ENCODE measurements around the gene KCNQ1.

The KCNQ1 gene

GRCh38 chr11:2813141-2813908, 368.5 kb downstream of the KCNQ1 start:
- DNase-seq: peak; percentile 60

DNA sequence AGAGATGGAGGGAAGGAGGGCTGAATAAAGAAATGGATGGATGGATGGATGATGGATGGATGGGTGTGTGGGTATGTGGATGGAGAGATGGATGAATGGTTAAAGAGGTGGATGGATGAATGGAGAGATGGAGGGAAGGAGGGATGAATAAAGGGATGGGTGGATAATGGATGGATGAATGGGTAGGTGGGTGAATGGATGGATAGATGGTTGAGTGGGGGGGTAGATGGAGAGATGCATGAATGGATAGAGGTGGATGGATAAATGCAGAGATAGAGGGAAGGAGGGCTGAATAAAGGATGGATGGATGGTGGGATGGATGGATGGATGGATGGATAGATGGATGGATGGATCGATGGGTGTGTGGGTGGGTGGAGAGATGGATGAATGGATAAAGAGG, 369.2 kb downstream of the KCNQ1 start:
- no peak for DNase-seq

DNA sequence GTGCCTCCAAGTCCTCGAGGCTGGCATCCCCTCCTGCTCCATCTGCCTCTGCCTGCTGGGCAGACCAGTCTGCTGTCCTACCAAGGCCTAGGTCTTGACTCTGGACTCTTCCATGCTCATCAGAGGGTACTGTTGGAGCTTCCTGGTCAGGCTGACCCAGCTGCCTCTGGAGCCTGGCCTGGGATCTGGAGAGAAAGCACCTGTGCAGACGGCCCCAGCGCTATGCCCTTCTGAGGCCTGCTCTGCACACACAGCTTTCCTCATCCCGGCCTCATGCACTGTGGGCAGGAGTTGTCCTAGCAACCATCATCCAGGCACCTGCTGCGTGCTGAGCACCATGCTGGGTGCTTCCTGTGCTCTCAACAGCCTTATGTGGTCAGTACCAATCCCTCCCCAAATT, 369.9 kb downstream of the KCNQ1 start:
- DNase-seq: no peak

- DNase-seq: no peak
These were observed 371.1 kb downstream of the KCNQ1 start for GRCh38 chr11:2815762-2816496.

- no peak for DNase-seq
These were observed 371.7 kb downstream of the KCNQ1 start for GRCh38 chr11:2816523-2816922.

DNA sequence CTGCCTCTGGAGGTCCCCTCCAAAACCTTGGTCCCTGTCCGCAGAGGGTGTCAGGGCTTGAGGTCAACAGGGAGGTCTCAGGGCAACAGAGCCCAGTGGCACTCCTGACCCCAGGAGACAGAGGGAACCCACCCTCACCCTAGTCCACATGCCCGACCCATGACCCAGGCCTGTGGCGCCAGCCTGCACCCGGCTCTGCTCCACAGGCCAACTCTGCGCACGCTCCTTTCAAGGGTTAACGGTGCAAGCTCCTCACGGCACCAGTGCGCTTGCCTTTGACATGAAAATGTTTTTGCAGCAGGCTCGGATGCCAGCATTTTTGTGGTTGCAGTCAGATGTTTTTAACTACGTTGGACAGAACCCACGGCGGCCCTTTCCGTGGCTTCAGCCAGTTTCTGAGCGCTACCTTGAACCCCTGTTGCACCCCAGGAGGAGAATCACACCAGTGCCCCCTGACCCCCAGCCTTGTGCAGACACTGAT, 372.2 kb downstream of the KCNQ1 start:
- peak; percentile 73 for DNase-seq

DNA sequence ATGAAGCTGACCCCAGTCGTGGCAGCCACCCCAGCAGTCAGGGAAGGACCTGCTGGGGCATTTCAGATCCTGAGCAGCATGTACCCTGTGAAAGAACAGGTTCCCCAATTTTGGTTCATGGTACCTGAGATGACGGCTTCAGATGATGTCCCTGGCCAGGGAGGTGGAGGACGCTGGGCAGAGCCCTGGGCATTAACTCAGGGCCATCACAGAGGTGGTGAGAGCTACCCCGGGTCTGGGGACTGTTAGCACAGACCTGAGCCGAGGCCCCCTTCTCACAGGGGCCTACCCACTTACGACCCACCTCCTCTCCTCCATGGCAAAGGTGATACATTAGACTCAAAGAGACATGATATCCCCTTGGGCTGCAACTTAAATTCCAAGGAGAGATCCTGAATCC, 372.6 kb downstream of the KCNQ1 start:
- no peak for DNase-seq

GRCh38 chr11:2818021-2818420, 373.2 kb downstream of the KCNQ1 start:
- DNase-seq: no peak

- peak; percentile 71 for DNase-seq
These were observed 373.7 kb downstream of the KCNQ1 start for GRCh38 chr11:2818503-2818902.

DNA sequence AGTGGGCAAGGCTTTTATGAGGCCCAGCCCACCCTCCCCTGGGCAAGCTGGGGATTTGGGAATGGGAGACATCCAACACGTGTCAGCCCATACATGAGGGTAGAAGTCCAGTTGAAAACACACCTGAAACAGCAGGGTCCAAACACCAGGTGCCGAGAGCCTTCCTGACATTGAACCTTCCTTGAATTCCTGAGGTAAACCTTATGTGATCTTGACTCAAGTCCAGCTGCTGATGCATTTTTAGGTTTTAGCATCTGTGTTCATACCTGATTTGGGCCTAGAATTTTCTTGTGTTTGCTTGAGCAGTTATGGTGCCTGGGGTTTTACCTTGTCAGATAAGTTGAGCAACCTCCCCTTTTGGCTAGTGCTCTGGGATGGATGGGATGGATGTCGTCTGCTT, 374.5 kb downstream of the KCNQ1 start:
- no peak for DNase-seq

DNA sequence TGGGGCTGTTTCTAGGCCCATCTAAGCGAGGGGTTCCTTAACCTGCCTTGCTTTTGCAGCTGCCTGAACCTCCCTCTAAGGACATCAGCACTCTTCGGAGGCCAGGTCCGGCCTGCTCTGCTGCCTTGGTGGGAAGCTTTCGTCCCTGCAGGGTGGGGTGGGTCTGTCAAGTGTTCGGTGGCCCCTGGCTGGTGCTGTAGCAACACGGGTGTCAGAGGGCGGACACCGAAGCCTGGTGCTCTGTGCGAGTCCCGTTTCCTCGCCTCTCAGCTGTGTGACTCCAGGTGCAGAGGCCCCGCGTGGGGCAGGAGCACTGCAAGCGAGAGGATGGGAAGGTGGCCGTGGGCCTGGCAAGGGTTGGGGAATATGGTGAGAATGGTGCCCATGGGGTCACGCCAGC, 376.2 kb downstream of the KCNQ1 start:
- no peak for DNase-seq

- DNase-seq: no peak
These were observed 377.1 kb downstream of the KCNQ1 start for GRCh38 chr11:2821891-2822290.

- DNase-seq: no peak
These were observed 380.0 kb downstream of the KCNQ1 start for GRCh38 chr11:2824851-2825250.

GRCh38 chr11:2825261-2825888, 380.6 kb downstream of the KCNQ1 start:
- peak; percentile 75 for DNase-seq

DNA sequence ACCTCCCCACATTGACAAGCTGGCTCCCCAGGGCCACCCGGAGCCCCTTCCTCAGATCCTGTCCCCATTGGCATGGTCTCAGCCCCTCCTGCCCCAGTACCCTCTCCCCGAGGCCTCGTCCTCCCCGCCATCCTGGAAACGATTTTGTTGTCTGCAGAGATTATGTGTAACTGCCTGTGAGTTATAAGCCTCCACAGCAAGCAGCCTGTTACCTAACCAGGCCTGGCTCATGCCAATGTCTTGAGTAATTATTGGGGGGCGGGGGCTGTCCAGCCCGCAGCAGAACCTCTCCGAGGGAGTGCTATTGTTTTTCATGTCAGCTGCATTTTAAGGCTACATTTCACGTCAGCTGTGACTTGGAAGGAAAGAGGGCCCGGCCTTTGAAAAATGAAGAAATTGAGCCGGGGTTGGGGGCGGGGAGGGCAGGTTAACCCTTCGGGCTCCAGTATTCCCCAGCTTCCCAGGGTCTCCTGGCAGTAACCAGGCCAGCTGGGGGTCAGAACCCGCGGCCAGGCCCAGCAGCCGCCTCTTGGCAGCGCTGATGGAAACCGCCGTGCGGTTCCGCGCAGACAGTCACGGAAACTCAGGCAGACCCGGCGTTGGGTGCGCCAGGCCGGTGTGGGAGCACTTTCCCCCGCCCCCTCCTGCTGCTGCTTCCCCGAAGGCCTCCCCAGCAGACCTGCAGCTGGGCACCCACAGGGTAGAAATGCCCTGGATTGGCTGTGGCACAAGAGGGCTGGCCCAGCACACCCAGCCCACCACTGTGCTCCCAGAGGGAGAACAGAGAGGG, 381.3 kb downstream of the KCNQ1 start:
- DNase-seq: peak; percentile 90

DNA sequence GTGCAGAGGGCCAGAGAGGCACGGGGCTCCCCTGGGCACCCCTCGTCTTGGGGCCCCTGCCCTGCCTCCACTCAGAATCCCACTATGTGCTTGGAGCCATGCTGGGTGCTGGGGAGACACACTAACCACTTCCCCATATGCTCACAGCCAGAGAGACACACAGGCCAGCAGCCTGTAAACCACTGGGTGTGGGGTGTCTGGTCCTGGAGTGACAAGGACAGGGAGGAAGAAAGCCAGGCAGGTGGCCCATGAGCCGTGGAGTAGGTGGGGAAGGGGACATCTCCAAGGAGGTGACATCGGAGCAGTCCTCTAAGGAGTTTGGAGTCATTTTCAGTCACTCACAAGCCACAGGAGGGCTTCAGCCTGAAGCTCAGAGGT, 381.9 kb downstream of the KCNQ1 start:
- DNase-seq: no peak

- no peak for DNase-seq
These were observed 382.4 kb downstream of the KCNQ1 start for GRCh38 chr11:2827256-2827655.

DNA sequence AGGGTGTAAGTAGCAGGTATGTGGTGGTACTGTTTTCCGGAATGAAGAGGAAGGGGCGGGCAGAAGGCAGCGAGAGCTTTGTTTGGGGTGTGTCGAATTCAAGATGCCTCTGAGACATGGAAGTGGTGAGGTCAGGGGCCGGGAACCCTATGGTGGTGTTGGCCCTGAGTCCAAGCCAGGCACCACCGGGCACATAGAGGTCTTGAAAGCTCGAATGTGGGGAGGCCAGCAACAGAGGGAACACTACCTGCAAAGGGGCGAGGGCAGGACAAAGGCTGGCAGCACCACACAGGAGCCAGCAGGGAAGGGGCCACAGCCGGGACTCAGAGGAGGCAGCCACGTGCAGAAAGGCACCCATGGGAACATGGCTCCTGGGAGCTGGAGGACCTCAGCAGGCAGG, 383.0 kb downstream of the KCNQ1 start:
- no peak for DNase-seq

- no peak for DNase-seq
These were observed 383.9 kb downstream of the KCNQ1 start for GRCh38 chr11:2828585-2829330.

- DNase-seq: no peak
These were observed 385.4 kb downstream of the KCNQ1 start for GRCh38 chr11:2830030-2830812.

DNA sequence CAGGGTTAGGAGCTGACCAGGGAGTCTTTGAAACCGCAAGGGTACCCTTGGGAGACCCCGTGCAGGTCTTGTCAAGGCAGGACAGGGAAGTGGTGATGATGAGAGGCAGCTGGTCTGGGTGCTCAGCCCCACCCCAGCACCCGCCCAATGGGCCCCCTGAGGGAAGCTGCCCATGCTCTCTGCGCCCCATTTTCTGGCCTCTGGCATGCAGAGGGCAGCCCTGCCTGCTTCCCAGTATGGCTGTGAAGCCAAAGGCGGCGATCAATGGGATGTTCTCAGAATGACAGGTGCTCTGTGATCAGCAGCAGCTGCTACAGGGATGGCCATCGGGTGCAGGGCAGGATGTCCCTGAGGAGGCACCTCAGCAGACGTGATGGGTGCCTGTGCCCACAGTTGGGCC, 386.1 kb downstream of the KCNQ1 start:
- no peak for DNase-seq

All from right hindlimb (tissue), 1 donor.